Measurements from ENCODE around the gene EEIG1. TPM values are rescaled to one million over a fixed set of nuclear protein-coding genes. Genes with fewer than 3 reads are reported as not detected.
A peak's percentile ranks its signal among the peaks of the same experiment; 100 is the strongest.

Gene EEIG1
- total RNA-seq, 4 donors from 2014 or later: 71.8 to 219 (median 122) TPM

GRCh38 chr9:127960410-127961154 is 20.2 kb downstream of the EEIG1 start:
- Histone ChIP-seq H3K4me3 (no peak overlapping the region), H3K4me1 (peaks cover 6 to 67% (median 43%) of the 10 kb centered on the region in 4 donors), H3K27me3 (no peaks in the 10 kb centered on the region), H3K36me3 (no peaks in the 10 kb centered on the region), H3K27ac (peak overlapping the region; percentile 37 to 86 (median 58)), H3K9me3 (no peaks in the 10 kb centered on the region)
- TF ChIP-seq POLR2A (IDR thresholded peaks at IDR 0.05): peak in 1 of 2 donors; percentile 9
- TF ChIP-seq, protein P1, sequence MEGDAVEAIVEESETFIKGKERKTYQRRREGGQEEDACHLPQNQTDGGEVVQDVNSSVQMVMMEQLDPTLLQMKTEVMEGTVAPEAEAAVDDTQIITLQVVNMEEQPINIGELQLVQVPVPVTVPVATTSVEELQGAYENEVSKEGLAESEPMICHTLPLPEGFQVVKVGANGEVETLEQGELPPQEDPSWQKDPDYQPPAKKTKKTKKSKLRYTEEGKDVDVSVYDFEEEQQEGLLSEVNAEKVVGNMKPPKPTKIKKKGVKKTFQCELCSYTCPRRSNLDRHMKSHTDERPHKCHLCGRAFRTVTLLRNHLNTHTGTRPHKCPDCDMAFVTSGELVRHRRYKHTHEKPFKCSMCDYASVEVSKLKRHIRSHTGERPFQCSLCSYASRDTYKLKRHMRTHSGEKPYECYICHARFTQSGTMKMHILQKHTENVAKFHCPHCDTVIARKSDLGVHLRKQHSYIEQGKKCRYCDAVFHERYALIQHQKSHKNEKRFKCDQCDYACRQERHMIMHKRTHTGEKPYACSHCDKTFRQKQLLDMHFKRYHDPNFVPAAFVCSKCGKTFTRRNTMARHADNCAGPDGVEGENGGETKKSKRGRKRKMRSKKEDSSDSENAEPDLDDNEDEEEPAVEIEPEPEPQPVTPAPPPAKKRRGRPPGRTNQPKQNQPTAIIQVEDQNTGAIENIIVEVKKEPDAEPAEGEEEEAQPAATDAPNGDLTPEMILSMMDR (IDR thresholded peaks at IDR 0.05): no peak
- DNase-seq: no peak

GRCh38 chr9:127959841-127960409 is 20.9 kb downstream of the EEIG1 start:
- Histone ChIP-seq H3K36me3 (no peaks in the 10 kb centered on the region), H3K27me3 (no peaks in the 10 kb centered on the region), H3K27ac (peak overlapping the region; percentile 37 to 86 (median 58)), H3K4me3 (no peak overlapping the region), H3K4me1 (peaks cover 13 to 67% (median 44%) of the 10 kb centered on the region in 4 donors), H3K9me3 (no peaks in the 10 kb centered on the region)
- DNase-seq: no peak
- TF ChIP-seq, protein P1 (IDR thresholded peaks at IDR 0.05): no peak
- no peak for TF ChIP-seq POLR2A (IDR thresholded peaks at IDR 0.05)

- H3K36me3 ChIP-seq: no peaks in the 10 kb centered on the region
- H3K27me3 ChIP-seq: no peaks in the 10 kb centered on the region
- H3K9me3 ChIP-seq: no peaks in the 10 kb centered on the region
- peaks cover 13 to 67% (median 45%) of the 10 kb centered on the region in 4 donors for H3K4me1 ChIP-seq
- TF ChIP-seq, protein P1 (IDR thresholded peaks at IDR 0.05): no peak
- TF ChIP-seq POLR2A (IDR thresholded peaks at IDR 0.05): no peak
- no peak overlapping the region for H3K4me3 ChIP-seq
- DNase-seq: no peak
- peak overlapping the region in 2 of 4 donors; percentile 34 to 86 for H3K27ac ChIP-seq
These were observed 21.4 kb downstream of the EEIG1 start for GRCh38 chr9:127959398-127959797.

GRCh38 chr9:127958728-127959127 is 22.1 kb downstream of the EEIG1 start:
- TF ChIP-seq POLR2A (IDR thresholded peaks at IDR 0.05): no peak
- TF ChIP-seq, protein P1 (IDR thresholded peaks at IDR 0.05): no peak
- Histone ChIP-seq H3K9me3 (no peaks in the 10 kb centered on the region), H3K36me3 (no peaks in the 10 kb centered on the region), H3K4me3 (no peak overlapping the region), H3K4me1 (peaks cover 13 to 67% (median 42%) of the 10 kb centered on the region in 4 donors), H3K27ac (no peak overlapping the region), H3K27me3 (no peaks in the 10 kb centered on the region)
- no peak for DNase-seq

DNA sequence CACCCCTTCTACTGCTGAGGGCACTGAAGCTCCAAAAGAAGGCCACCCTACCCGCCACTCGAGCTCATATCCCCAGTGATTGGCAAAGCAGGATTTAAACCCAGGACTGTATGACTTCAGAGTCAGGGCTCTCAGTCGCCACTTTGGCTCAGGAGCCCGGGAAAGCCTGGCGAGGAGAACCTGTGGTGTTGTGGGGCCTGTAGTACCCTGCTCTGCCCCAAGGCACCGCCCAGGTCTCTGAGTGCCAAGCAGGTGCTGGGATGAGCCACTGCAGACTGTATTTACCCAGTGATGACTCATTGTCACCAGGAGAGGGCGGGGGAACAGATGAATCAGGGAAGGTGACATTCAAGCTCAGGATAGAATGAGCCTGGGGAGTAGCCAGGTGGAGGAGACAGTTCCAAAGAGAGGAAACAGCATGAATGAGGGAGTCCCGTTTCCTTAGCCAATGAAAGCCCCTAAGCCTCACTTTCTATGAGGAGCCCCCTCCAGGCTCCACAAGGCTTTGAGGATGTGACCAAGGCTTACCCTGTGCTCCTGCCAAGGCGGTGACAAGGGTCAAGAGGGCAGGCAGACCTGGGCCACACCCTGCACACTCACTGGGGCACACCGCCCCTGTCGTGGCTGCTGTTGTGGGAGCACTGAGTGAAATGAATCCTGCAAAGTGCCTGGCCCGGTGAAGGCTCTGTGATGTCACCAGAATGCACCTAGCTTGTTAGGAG is 25.3 kb downstream of the EEIG1 start:
- Histone ChIP-seq H3K9me3 (no peaks in the 10 kb centered on the region), H3K4me3 (peak overlapping the region in 2 of 4 donors; percentile 3 to 22), H3K27me3 (no peaks in the 10 kb centered on the region), H3K36me3 (peaks cover 0 to 10% (median 0%) of the 10 kb centered on the region in 3 donors), H3K27ac (peak overlapping the region; percentile 61 to 95 (median 78)), H3K4me1 (peaks cover 11 to 62% (median 32%) of the 10 kb centered on the region in 4 donors)
- DNase-seq: peak; percentile 64 to 95 (median 90)
- TF ChIP-seq POLR2A (IDR thresholded peaks at IDR 0.05): peak in 1 of 2 donors; percentile 61
- TF ChIP-seq, protein P1 (IDR thresholded peaks at IDR 0.05): peak; percentile 46 to 91 (median 70)

Measured in Peyer's patch (tissue), 4 donors.